Panc1 (cell line): ENCODE data around the gene EFNA2. TPM values are rescaled to one million over a fixed set of nuclear protein-coding genes. Genes with fewer than 3 reads are reported as not detected.

ENCODE experiments used
- ATAC-seq: fragments of 200-7000 bp; cut with Tn5 transposase; 2 replicates; pipeline ENCODE4 v1.9.1; 2020; ENCODE audit warnings: mild to moderate bottlenecking, moderate library complexity
- BruUV-seq: library from RNA; stranded (reverse); fragments of 400-500 nt; replicated peaks from 2 replicates; lab custom pipeline; 2021; lab: Mats Ljungman, UMichigan
- CTCF ChIA-PET: fragments of 300-600 bp; sonication (Branson Sonifier 250); formaldehyde crosslinking; loops from one replicate; lab custom pipeline; 2022; ENCODE audit warnings: antibody characterized with exemption; lab: Charles Lee
- POLR2A ChIA-PET: fragments of 300-600 bp; sonication (Branson Sonifier 250); formaldehyde crosslinking; loops from one replicate; lab custom pipeline; 2022; ENCODE audit warnings: antibody characterized with exemption; lab: Charles Lee
- DNase-seq: peaks from one replicate; pipeline ENCODE4 v3.0.0-alpha.2; 2010; ENCODE audit warnings: low read depth, low spot score
- H3K27ac ChIP-seq: 2 replicates; pipeline ENCODE4 v1.5.1; 2011; ENCODE audit warnings: mild to moderate bottlenecking, low read length, inconsistent platforms
- H3K27me3 ChIP-seq: fragments of 200-500 bp; sonication (Bioruptor generic); 2 replicates; pipeline ENCODE4 v1.6.0; 2014; ENCODE audit warnings: low read length, inconsistent platforms; ENCODE audit not compliant: control insufficient read depth, insufficient read depth
- H3K36me3 ChIP-seq: fragments of 200-500 bp; sonication (Bioruptor generic); 2 replicates; pipeline ENCODE4 v1.5.1; 2014; ENCODE audit warnings: inconsistent platforms, mild to moderate bottlenecking, low read length, moderate library complexity; ENCODE audit not compliant: control insufficient read depth, insufficient read depth
- H3K4me1 ChIP-seq: 2 replicates; pipeline ENCODE4 v1.5.1; 2011; ENCODE audit warnings: inconsistent platforms, mild to moderate bottlenecking, low read length, moderate library complexity; ENCODE audit not compliant: control insufficient read depth, insufficient read depth
- H3K4me3 ChIP-seq, 2 experiments: 2 replicates each; pipeline ENCODE4 v1.5.1; 2011 to 2012; ENCODE audit warnings: low read depth in 2 of 2, low read length in 2 of 2, mild to moderate bottlenecking in 2 of 2, inconsistent platforms in 1 of 2, moderate library complexity in 1 of 2
- H3K9me3 ChIP-seq: fragments of 200-500 bp; sonication (Bioruptor generic); 2 replicates; pipeline ENCODE4 v1.5.1; 2014; ENCODE audit warnings: low read depth, mild to moderate bottlenecking, inconsistent platforms, low read length, moderate library complexity; ENCODE audit not compliant: control insufficient read depth, insufficient read depth
- POLR2AphosphoS5 ChIP-seq: IDR thresholded peaks from 2 replicates; pipeline ENCODE4 v1.6.1; 2012; ENCODE audit warnings: mild to moderate bottlenecking, low read depth, low read length, moderate library complexity
- REST ChIP-seq, 2 experiments: IDR thresholded peaks; 2 replicates each; pipeline ENCODE4 v1.6.1; 2011 to 2012; ENCODE audit warnings: low read depth in 2 of 2, control low read depth in 1 of 2, low read length in 1 of 2, mild to moderate bottlenecking in 1 of 2, moderate library complexity in 1 of 2; ENCODE audit not compliant: insufficient read depth in 1 of 2
- SIN3A ChIP-seq: IDR thresholded peaks from 2 replicates; pipeline ENCODE4 v1.6.1; 2012; ENCODE audit warnings: low read depth, mild to moderate bottlenecking, low read length, moderate library complexity, borderline replicate concordance; ENCODE audit not compliant: insufficient read depth
- TCF7L2 ChIP-seq: IDR thresholded peaks from 2 replicates; pipeline ENCODE4 v1.6.1; 2011; ENCODE audit warnings: mild to moderate bottlenecking, low read depth, low read length, inconsistent platforms
- in situ Hi-C: cut with HindIII; loops from 2 replicates; pipeline ENCODE4 v1.10.0; 2016; ENCODE audit warnings: low sequenced_read_pairs, low pct_unique_long_range_greater_than_20kb
- intact Hi-C: fragments of 100-400 bp; cut with micrococcal nuclease; formaldehyde crosslinking; loops from one replicate; pipeline ENCODE4 v1.10.0; 2022; ENCODE audit not compliant: unreplicated experiment
- total RNA-seq: library from RNA; stranded (reverse); gene quantifications from one replicate; pipeline ENCODE4 v1.2.1, GENCODE V29; 2021; ENCODE audit not compliant: unreplicated experiment
- TF ChIP-seq, protein P1 (sequence below): fragments of 450-650 bp; IDR thresholded peaks from 2 replicates; pipeline ENCODE4 v1.5.1; 2017; ENCODE audit warnings: mild to moderate bottlenecking

The EFNA2 gene
- total RNA-seq, 1 experiment from 2014 or later = 7.8 TPM

GRCh38 chr19:1299801-1300200 is 14.1 kb downstream of the EFNA2 start:
- in situ Hi-C loops (no loop called here), intact Hi-C loops (no loop called here)
- Histone ChIP-seq H3K27me3 (no peaks in the 10 kb centered on the region), H3K36me3 (no peaks in the 10 kb centered on the region), H3K4me1 (no peaks in the 10 kb centered on the region), H3K4me3 (no peak overlapping the region), H3K27ac (no peak overlapping the region), H3K9me3 (no peaks in the 10 kb centered on the region)
- TF ChIP-seq POLR2AphosphoS5 = no peak
- TF ChIP-seq REST (IDR thresholded peaks at IDR 0.05; ENCODE audit: insufficient read depth in 1 of 2, low read depth in 2 of 2, low read length in 1 of 2) = no peak
- TF ChIP-seq, protein P1, sequence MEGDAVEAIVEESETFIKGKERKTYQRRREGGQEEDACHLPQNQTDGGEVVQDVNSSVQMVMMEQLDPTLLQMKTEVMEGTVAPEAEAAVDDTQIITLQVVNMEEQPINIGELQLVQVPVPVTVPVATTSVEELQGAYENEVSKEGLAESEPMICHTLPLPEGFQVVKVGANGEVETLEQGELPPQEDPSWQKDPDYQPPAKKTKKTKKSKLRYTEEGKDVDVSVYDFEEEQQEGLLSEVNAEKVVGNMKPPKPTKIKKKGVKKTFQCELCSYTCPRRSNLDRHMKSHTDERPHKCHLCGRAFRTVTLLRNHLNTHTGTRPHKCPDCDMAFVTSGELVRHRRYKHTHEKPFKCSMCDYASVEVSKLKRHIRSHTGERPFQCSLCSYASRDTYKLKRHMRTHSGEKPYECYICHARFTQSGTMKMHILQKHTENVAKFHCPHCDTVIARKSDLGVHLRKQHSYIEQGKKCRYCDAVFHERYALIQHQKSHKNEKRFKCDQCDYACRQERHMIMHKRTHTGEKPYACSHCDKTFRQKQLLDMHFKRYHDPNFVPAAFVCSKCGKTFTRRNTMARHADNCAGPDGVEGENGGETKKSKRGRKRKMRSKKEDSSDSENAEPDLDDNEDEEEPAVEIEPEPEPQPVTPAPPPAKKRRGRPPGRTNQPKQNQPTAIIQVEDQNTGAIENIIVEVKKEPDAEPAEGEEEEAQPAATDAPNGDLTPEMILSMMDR = no peak
- no peak for TF ChIP-seq TCF7L2
- no peak for DNase-seq
- POLR2A ChIA-PET = no interaction called here
- ATAC-seq = no peak
- no TSS peak for BruUV-seq
- CTCF ChIA-PET = no interaction called here

- ATAC-seq (no peak), DNase-seq (no peak)
- intact Hi-C loops = no loop called here
- Histone ChIP-seq H3K4me1 (no peaks in the 10 kb centered on the region), H3K9me3 (no peaks in the 10 kb centered on the region), H3K4me3 (no peak overlapping the region), H3K36me3 (no peaks in the 10 kb centered on the region), H3K27me3 (no peaks in the 10 kb centered on the region), H3K27ac (no peak overlapping the region)
- ChIA-PET POLR2A (no interaction called here), CTCF (no interaction called here)
- BruUV-seq = no TSS peak
- in situ Hi-C loops = no loop called here
- TF ChIP-seq TCF7L2 = no peak
- TF ChIP-seq SIN3A = no peak
- TF ChIP-seq, protein P1 = no peak
- no peak for TF ChIP-seq POLR2AphosphoS5
Measured at GRCh38 chr19:1300744-1301490, 15.2 kb downstream of the EFNA2 start.
